Mononuclear cell (primary cell): ENCODE results near the gene CDK17. TPM values are rescaled to one million over a fixed set of nuclear protein-coding genes. Genes with fewer than 3 reads are reported as not detected.
"Not testable (repeated sequence)": the region's sequence is repeated elsewhere in the genome, so short reads cannot be mapped to it uniquely, and the experiment has no call there.

Source experiments
- H3K27me3 ChIP-seq: 2 replicates; pipeline ENCODE4 v1.6.0; 2011; ENCODE audit warnings: low read length, control low read depth; ENCODE audit not compliant: insufficient read depth
- H3K4me1 ChIP-seq: 2 replicates; pipeline ENCODE4 v1.5.1; 2011; ENCODE audit warnings: mild to moderate bottlenecking, low read length, control low read depth; ENCODE audit not compliant: insufficient read depth
- H3K4me3 ChIP-seq: 2 replicates; pipeline ENCODE4 v1.5.1; 2011; ENCODE audit warnings: mild to moderate bottlenecking, low read length, moderate library complexity
- H3K9me3 ChIP-seq: 2 replicates; pipeline ENCODE4 v1.5.1; 2011; ENCODE audit warnings: low read depth, mild to moderate bottlenecking, control low read depth, low read length
- total RNA-seq: library from RNA; depleted of rRNA; stranded (reverse); fragments of >200 nt; gene quantifications from one replicate; pipeline ENCODE4 v1.2.3, GENCODE V29; 2012

The CDK17 gene
- total RNA-seq, 1 donor: 221 TPM

- Histone ChIP-seq H3K4me1 (peaks cover 18% of the 10 kb centered on the region), H3K9me3 (no peaks in the 10 kb centered on the region), H3K4me3 (no peak overlapping the region), H3K27me3 (no peaks in the 10 kb centered on the region)
These were observed 25.7 kb upstream of the CDK17 start for GRCh38 chr12:96425951-96426350.

GRCh38 chr12:96425321-96425720, 25.1 kb upstream of the CDK17 start:
- H3K27me3 ChIP-seq: no peaks in the 10 kb centered on the region
- no peak overlapping the region for H3K4me3 ChIP-seq
- peaks cover 23% of the 10 kb centered on the region for H3K4me1 ChIP-seq
- H3K9me3 ChIP-seq: no peaks in the 10 kb centered on the region

- Histone ChIP-seq H3K4me3 (no peak overlapping the region), H3K4me1 (peaks cover 23% of the 10 kb centered on the region), H3K9me3 (no peaks in the 10 kb centered on the region), H3K27me3 (no peaks in the 10 kb centered on the region)
These were observed 24.4 kb upstream of the CDK17 start for GRCh38 chr12:96424601-96425000.

- Histone ChIP-seq H3K9me3 (no peaks in the 10 kb centered on the region), H3K4me3 (no peak overlapping the region), H3K27me3 (no peaks in the 10 kb centered on the region), H3K4me1 (peaks cover 23% of the 10 kb centered on the region)
These were observed 22.0 kb upstream of the CDK17 start for GRCh38 chr12:96422192-96422591.

- Histone ChIP-seq H3K9me3 (no peaks in the 10 kb centered on the region), H3K4me3 (no peak overlapping the region), H3K27me3 (no peaks in the 10 kb centered on the region), H3K4me1 (peaks cover 29% of the 10 kb centered on the region)
These were observed 20.8 kb upstream of the CDK17 start for GRCh38 chr12:96421014-96421413.

- Histone ChIP-seq H3K9me3 (no peaks in the 10 kb centered on the region), H3K27me3 (no peaks in the 10 kb centered on the region), H3K4me1 (peaks cover 25% of the 10 kb centered on the region), H3K4me3 (no peak overlapping the region)
These were observed 20.1 kb upstream of the CDK17 start for GRCh38 chr12:96420277-96420835.

DNA sequence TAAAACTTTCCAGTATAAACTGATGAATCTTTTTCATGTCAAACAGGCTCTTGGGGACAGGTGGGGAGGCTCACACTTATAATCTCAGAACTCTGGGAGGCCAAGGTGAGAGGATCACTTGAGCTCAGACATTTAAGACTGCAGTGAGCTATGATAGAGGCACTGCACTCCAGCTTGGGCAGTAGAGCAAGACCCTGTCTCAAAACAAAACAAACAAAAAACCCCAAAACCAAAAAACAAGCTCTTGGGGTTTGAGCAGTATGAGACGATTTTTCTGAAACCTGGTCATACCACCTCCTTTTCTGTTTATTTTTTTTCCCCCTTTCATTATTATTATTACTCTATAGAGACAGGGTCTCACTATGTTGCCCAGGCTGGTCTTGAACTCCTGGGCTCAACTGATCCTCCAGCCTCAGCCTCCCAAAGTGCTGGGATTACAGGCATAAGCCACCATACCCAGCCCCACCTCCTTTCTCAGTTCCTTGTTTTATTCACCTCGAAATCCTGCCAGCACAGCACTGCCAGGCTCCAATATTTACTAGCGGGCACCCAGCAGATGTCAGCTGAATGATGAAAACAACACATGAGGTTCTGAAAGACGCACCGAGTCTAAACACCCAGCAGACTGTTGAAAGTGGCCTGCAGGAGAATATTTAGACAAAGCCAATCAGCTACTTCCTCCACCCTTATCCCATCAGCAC, 19.5 kb upstream of the CDK17 start:
- Histone ChIP-seq H3K4me1 (peaks cover 22% of the 10 kb centered on the region), H3K27me3 (no peaks in the 10 kb centered on the region), H3K9me3 (no peaks in the 10 kb centered on the region), H3K4me3 (no peak overlapping the region)

DNA sequence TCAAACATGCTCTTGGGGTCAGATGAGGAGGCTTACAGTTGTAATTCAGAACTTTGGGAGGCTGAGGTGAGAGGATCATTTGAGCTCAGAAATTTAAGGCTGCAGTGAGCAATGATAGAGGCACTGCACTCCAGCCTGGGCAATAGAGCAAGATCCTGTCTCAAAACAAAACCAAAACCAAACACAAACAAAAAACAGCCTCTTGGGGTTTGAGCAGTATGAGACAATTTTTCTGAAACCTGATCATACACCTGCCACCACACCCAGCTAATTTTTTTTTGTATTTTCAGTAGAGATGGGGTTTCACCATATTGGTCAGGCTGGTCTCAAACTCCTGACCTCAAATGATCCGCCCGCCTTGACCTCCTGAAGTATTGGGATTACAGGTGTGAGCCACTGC, 17.4 kb upstream of the CDK17 start:
- not testable (repeated sequence) for H3K27me3 ChIP-seq, H3K4me3 ChIP-seq, H3K9me3 ChIP-seq
- H3K4me1 ChIP-seq: peaks cover 22% of the 10 kb centered on the region

- H3K9me3 ChIP-seq: no peaks in the 10 kb centered on the region
- no peaks in the 10 kb centered on the region for H3K27me3 ChIP-seq
- H3K4me1 ChIP-seq: peaks cover 17% of the 10 kb centered on the region
- no peak overlapping the region for H3K4me3 ChIP-seq
These were observed 16.0 kb upstream of the CDK17 start for GRCh38 chr12:96416033-96416799.

DNA sequence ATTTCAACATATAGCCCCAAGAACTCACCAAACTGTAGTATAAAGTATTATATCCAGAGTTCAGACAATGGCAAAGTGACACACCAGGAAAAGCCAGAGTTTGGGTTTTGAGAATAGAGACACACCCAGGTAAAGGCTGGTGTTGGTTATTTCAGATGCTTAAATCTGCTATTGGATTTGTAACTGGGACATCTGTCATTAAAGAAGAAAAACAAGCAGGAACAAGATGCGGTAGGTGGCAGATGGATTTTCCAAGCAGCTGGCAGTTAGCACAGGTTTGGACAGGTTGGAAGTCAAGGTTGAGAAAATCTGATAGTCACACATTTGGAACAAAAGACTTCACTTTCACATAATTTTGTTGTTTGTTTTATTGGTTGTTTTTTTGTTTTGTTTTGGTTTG, 14.4 kb upstream of the CDK17 start:
- Histone ChIP-seq H3K27me3 (no peaks in the 10 kb centered on the region), H3K4me3 (no peak overlapping the region), H3K4me1 (peaks cover 14% of the 10 kb centered on the region), H3K9me3 (no peaks in the 10 kb centered on the region)

- Histone ChIP-seq H3K9me3 (no peaks in the 10 kb centered on the region), H3K4me3 (no peak overlapping the region), H3K27me3 (no peaks in the 10 kb centered on the region), H3K4me1 (peaks cover 36% of the 10 kb centered on the region)
These were observed 12.2 kb upstream of the CDK17 start for GRCh38 chr12:96412431-96412830.

- Histone ChIP-seq H3K4me1 (peaks cover 31% of the 10 kb centered on the region), H3K4me3 (no peak overlapping the region), H3K9me3 (no peaks in the 10 kb centered on the region), H3K27me3 (no peaks in the 10 kb centered on the region)
These were observed 9.5 kb upstream of the CDK17 start for GRCh38 chr12:96409731-96410130.

DNA sequence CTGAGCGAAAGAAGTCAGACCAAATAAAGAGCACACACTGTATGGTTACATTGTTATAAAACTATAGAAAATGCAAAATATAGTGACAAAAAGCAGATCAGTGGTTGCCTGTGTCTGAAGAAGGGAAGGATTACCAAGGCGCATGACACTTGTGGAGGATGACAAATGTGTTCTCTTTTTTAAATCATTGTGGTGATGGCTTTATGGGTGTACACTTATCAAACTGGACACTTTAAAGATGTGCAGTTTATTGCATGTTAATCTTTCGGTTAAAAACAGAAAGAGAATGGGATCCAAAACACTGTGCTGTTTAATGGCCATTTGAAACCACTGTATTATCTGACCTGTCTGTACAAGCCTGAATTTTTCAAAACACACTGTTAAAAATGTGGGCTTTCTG, 8.8 kb upstream of the CDK17 start:
- H3K27me3 ChIP-seq: no peaks in the 10 kb centered on the region
- H3K9me3 ChIP-seq: no peaks in the 10 kb centered on the region
- H3K4me3 ChIP-seq: no peak overlapping the region
- peaks cover 31% of the 10 kb centered on the region for H3K4me1 ChIP-seq

DNA sequence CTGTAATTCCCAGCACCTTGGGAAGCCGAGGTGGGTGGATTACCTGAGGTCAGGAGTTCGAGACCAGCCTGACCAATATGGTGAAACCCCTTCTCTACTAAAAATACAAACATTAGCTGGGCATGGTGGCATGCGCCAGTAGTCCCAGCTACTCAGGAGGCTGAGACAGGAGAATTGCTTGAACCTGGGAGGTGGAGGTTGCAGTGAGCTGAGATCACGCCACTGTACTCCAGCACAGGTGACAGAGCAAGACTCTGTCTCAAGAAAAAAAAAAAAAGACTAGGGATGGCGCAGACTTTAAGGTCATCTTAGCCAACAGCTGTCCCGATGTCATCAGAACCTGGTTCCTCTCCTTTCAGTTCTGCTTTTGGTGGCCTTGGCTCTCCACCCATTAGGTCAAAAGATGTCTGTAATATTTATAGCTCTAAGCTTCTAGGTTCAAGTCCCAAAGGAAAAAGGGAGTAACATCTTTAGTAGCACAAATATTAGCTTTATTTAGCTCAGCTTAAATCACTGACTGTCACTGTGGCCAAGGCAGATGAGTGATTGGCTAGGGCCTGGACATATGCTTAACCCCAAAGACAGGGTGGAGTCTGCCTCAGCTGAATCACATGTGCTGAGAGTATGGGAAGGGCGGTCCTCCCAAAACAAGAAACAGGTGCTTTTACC, 7.3 kb upstream of the CDK17 start:
- not testable (repeated sequence) for H3K27me3 ChIP-seq, H3K4me3 ChIP-seq, H3K9me3 ChIP-seq
- H3K4me1 ChIP-seq: peaks cover 31% of the 10 kb centered on the region

GRCh38 chr12:96404696-96405095, 4.5 kb upstream of the CDK17 start:
- H3K9me3 ChIP-seq: no peaks in the 10 kb centered on the region
- H3K4me1 ChIP-seq: peaks cover 27% of the 10 kb centered on the region
- no peak overlapping the region for H3K4me3 ChIP-seq
- H3K27me3 ChIP-seq: no peaks in the 10 kb centered on the region
